ENCODE measurements around the gene TCEAL7.
A peak's percentile ranks its signal among the peaks of the same experiment; 100 is the strongest.

Gene TCEAL7

GRCh38 chrX:103338663-103339062, 8.6 kb downstream of the TCEAL7 start:
- Histone ChIP-seq H3K23ac (ENCODE audit: low read length in 2 of 2) (no peak overlapping the region), H3K4me2 (ENCODE audit: low read length, poor library complexity, severe bottlenecking) (no peak overlapping the region), H3K4ac (ENCODE audit: low read depth in 1 of 2, low read length in 2 of 2) (no peak overlapping the region), H2AK5ac (ENCODE audit: low read length, severe bottlenecking) (no peak overlapping the region), H4K8ac (ENCODE audit: low read length) (no peak overlapping the region), H2BK15ac (ENCODE audit: low read depth, poor library complexity, severe bottlenecking) (no peak overlapping the region), H2BK12ac (ENCODE audit: low read length in 2 of 2) (no peak overlapping the region), H3K27ac (ENCODE audit: low read length, poor library complexity, severe bottlenecking) (no peak overlapping the region), H3K9ac (ENCODE audit: low read length) (no peak overlapping the region), H3K18ac (ENCODE audit: low read depth in 1 of 2, low read length in 2 of 2) (no peak overlapping the region), H2AFZ (ENCODE audit: low read depth, low read length) (no peak overlapping the region), H3K36me3 (ENCODE audit: control insufficient read depth in 1 of 2, insufficient read depth in 2 of 2, low read depth in 1 of 2, low read length in 2 of 2) (no peaks in the 10 kb centered on the region), H3K27me3 (ENCODE audit: control insufficient read depth in 1 of 2, insufficient read depth in 1 of 2, low read length in 2 of 2) (peaks cover 0 to 29% of the 10 kb centered on the region in 2 experiments), H3K79me1 (replicated peaks; ENCODE audit: low read length, poor library complexity, severe bottlenecking) (no peaks in the 10 kb centered on the region), H2BK120ac (ENCODE audit: low read depth, low read length) (no peak overlapping the region), H3K4me3 (ENCODE audit: insufficient read depth in 1 of 2, low read depth in 1 of 2, low read length in 2 of 2) (no peak overlapping the region), H2BK5ac (ENCODE audit: low read depth, low read length, poor library complexity, severe bottlenecking) (no peak overlapping the region), H3K4me1 (ENCODE audit: control insufficient read depth, insufficient read depth, low read depth, low read length) (no peaks in the 10 kb centered on the region), H3K9me3 (ENCODE audit: control insufficient read depth, low read length) (no peaks in the 10 kb centered on the region), H3K14ac (ENCODE audit: low read length in 2 of 2) (no peak overlapping the region), H4K91ac (ENCODE audit: low read length) (no peak overlapping the region)
- DNase-seq = no peak
- WGBS = 80% methylated on average over 1 of the region's 3 CpGs

GRCh38 chrX:103343105-103343504, 13.1 kb downstream of the TCEAL7 start:
- Histone ChIP-seq H3K79me1 (replicated peaks; ENCODE audit: low read length, poor library complexity, severe bottlenecking) (no peaks in the 10 kb centered on the region), H3K9ac (ENCODE audit: low read length) (peak overlapping the region; percentile 37), H3K4me2 (ENCODE audit: low read length, poor library complexity, severe bottlenecking) (no peak overlapping the region), H3K23ac (ENCODE audit: low read length in 2 of 2) (no peak overlapping the region), H2BK5ac (ENCODE audit: low read depth, low read length, poor library complexity, severe bottlenecking) (no peak overlapping the region), H3K18ac (ENCODE audit: low read depth in 1 of 2, low read length in 2 of 2) (no peak overlapping the region), H3K27ac (ENCODE audit: low read length, poor library complexity, severe bottlenecking) (no peak overlapping the region), H2AK5ac (ENCODE audit: low read length, severe bottlenecking) (no peak overlapping the region), H4K8ac (ENCODE audit: low read length) (no peak overlapping the region), H3K9me3 (ENCODE audit: control insufficient read depth, low read length) (no peaks in the 10 kb centered on the region), H4K91ac (ENCODE audit: low read length) (no peak overlapping the region), H3K36me3 (ENCODE audit: control insufficient read depth in 1 of 2, insufficient read depth in 2 of 2, low read depth in 1 of 2, low read length in 2 of 2) (no peaks in the 10 kb centered on the region), H3K4me1 (ENCODE audit: control insufficient read depth, insufficient read depth, low read depth, low read length) (no peaks in the 10 kb centered on the region), H3K4ac (ENCODE audit: low read depth in 1 of 2, low read length in 2 of 2) (no peak overlapping the region), H2BK12ac (ENCODE audit: low read length in 2 of 2) (no peak overlapping the region), H3K14ac (ENCODE audit: low read length in 2 of 2) (no peak overlapping the region), H2BK120ac (ENCODE audit: low read depth, low read length) (no peak overlapping the region), H3K27me3 (ENCODE audit: control insufficient read depth in 1 of 2, insufficient read depth in 1 of 2, low read length in 2 of 2) (peaks cover 0 to 26% of the 10 kb centered on the region in 2 experiments), H3K4me3 (ENCODE audit: insufficient read depth in 1 of 2, low read depth in 1 of 2, low read length in 2 of 2) (no peak overlapping the region), H2BK15ac (ENCODE audit: low read depth, poor library complexity, severe bottlenecking) (no peak overlapping the region), H2AFZ (ENCODE audit: low read depth, low read length) (no peak overlapping the region)
- WGBS = no CpG with 5 or more reads among the region's 2 CpGs
- DNase-seq = peak; percentile 47

- Histone ChIP-seq H3K27ac (ENCODE audit: low read length, poor library complexity, severe bottlenecking) (no peak overlapping the region), H3K18ac (ENCODE audit: low read depth in 1 of 2, low read length in 2 of 2) (no peak overlapping the region), H4K8ac (ENCODE audit: low read length) (no peak overlapping the region), H2AK5ac (ENCODE audit: low read length, severe bottlenecking) (no peak overlapping the region), H3K14ac (ENCODE audit: low read length in 2 of 2) (no peak overlapping the region), H3K4me2 (ENCODE audit: low read length, poor library complexity, severe bottlenecking) (no peak overlapping the region), H2AFZ (ENCODE audit: low read depth, low read length) (no peak overlapping the region), H2BK15ac (ENCODE audit: low read depth, poor library complexity, severe bottlenecking) (no peak overlapping the region), H3K23ac (ENCODE audit: low read length in 2 of 2) (no peak overlapping the region), H2BK12ac (ENCODE audit: low read length in 2 of 2) (no peak overlapping the region), H4K91ac (ENCODE audit: low read length) (no peak overlapping the region), H3K4me3 (ENCODE audit: insufficient read depth in 1 of 2, low read depth in 1 of 2, low read length in 2 of 2) (no peak overlapping the region), H3K4ac (ENCODE audit: low read depth in 1 of 2, low read length in 2 of 2) (no peak overlapping the region), H3K27me3 (ENCODE audit: control insufficient read depth in 1 of 2, insufficient read depth in 1 of 2, low read length in 2 of 2) (peaks cover 0 to 33% of the 10 kb centered on the region in 2 experiments), H3K36me3 (ENCODE audit: control insufficient read depth in 1 of 2, insufficient read depth in 2 of 2, low read depth in 1 of 2, low read length in 2 of 2) (no peaks in the 10 kb centered on the region), H2BK120ac (ENCODE audit: low read depth, low read length) (no peak overlapping the region), H3K9ac (ENCODE audit: low read length) (no peak overlapping the region), H3K9me3 (ENCODE audit: control insufficient read depth, low read length) (no peaks in the 10 kb centered on the region), H3K79me1 (replicated peaks; ENCODE audit: low read length, poor library complexity, severe bottlenecking) (no peaks in the 10 kb centered on the region), H2BK5ac (ENCODE audit: low read depth, low read length, poor library complexity, severe bottlenecking) (no peak overlapping the region), H3K4me1 (ENCODE audit: control insufficient read depth, insufficient read depth, low read depth, low read length) (no peaks in the 10 kb centered on the region)
- no CpG with 5 or more reads among the region's 2 CpGs for WGBS
- DNase-seq = no peak
These were observed 14.6 kb downstream of the TCEAL7 start for GRCh38 chrX:103344606-103345005.

GRCh38 chrX:103347682-103348397, 17.8 kb downstream of the TCEAL7 start:
- Histone ChIP-seq H2BK12ac (ENCODE audit: low read length in 2 of 2) (no peak overlapping the region), H3K4me3 (ENCODE audit: insufficient read depth in 1 of 2, low read depth in 1 of 2, low read length in 2 of 2) (no peak overlapping the region), H3K9me3 (ENCODE audit: control insufficient read depth, low read length) (no peaks in the 10 kb centered on the region), H4K91ac (ENCODE audit: low read length) (no peak overlapping the region), H3K9ac (ENCODE audit: low read length) (no peak overlapping the region), H2BK5ac (ENCODE audit: low read depth, low read length, poor library complexity, severe bottlenecking) (no peak overlapping the region), H3K18ac (ENCODE audit: low read depth in 1 of 2, low read length in 2 of 2) (no peak overlapping the region), H3K79me1 (replicated peaks; ENCODE audit: low read length, poor library complexity, severe bottlenecking) (no peaks in the 10 kb centered on the region), H3K27ac (ENCODE audit: low read length, poor library complexity, severe bottlenecking) (no peak overlapping the region), H2AFZ (ENCODE audit: low read depth, low read length) (no peak overlapping the region), H3K14ac (ENCODE audit: low read length in 2 of 2) (no peak overlapping the region), H2AK5ac (ENCODE audit: low read length, severe bottlenecking) (no peak overlapping the region), H3K4ac (ENCODE audit: low read depth in 1 of 2, low read length in 2 of 2) (no peak overlapping the region), H2BK15ac (ENCODE audit: low read depth, poor library complexity, severe bottlenecking) (no peak overlapping the region), H4K8ac (ENCODE audit: low read length) (no peak overlapping the region), H3K36me3 (ENCODE audit: control insufficient read depth in 1 of 2, insufficient read depth in 2 of 2, low read depth in 1 of 2, low read length in 2 of 2) (no peaks in the 10 kb centered on the region), H3K27me3 (ENCODE audit: control insufficient read depth in 1 of 2, insufficient read depth in 1 of 2, low read length in 2 of 2) (peaks cover 0 to 30% of the 10 kb centered on the region in 2 experiments), H3K4me2 (ENCODE audit: low read length, poor library complexity, severe bottlenecking) (no peak overlapping the region), H3K4me1 (ENCODE audit: control insufficient read depth, insufficient read depth, low read depth, low read length) (no peaks in the 10 kb centered on the region), H3K23ac (ENCODE audit: low read length in 2 of 2) (no peak overlapping the region), H2BK120ac (ENCODE audit: low read depth, low read length) (no peak overlapping the region)
- 47% methylated on average over 25 of the region's 29 CpGs for WGBS
- DNase-seq = no peak

Data from mesenchymal stem cell (in vitro differentiated cells and primary cell).